Activated gamma-delta T cell treated with anti-CD3 and anti-CD28 coated beads, Interleukin-2, amount 50 U/mL, for 16 hours (primary cell): ENCODE results near the gene CLASP1.
"Not testable (repeated sequence)": the region's sequence is repeated elsewhere in the genome, so short reads cannot be mapped to it uniquely, and the experiment has no call there.

Experiments used
- DNase-seq: peaks from one replicate; pipeline ENCODE4 v3.0.0-alpha.2; 2020; ENCODE audit warnings: low read depth

CLASP1 gene

GRCh38 chr2:121617042-121617599 is 32.1 kb downstream of the CLASP1 start:
- no peak for DNase-seq

- no peak for DNase-seq
These were observed 35.5 kb downstream of the CLASP1 start for GRCh38 chr2:121613774-121614173.

- no peak for DNase-seq
These were observed 36.1 kb downstream of the CLASP1 start for GRCh38 chr2:121613152-121613551.

- no peak for DNase-seq
These were observed 37.2 kb downstream of the CLASP1 start for GRCh38 chr2:121611730-121612705.

GRCh38 chr2:121611048-121611649 is 38.1 kb downstream of the CLASP1 start:
- DNase-seq: not testable (repeated sequence)

GRCh38 chr2:121610487-121610874 is 38.8 kb downstream of the CLASP1 start:
- DNase-seq: not testable (repeated sequence)

- no peak for DNase-seq
These were observed 40.3 kb downstream of the CLASP1 start for GRCh38 chr2:121608967-121609366.

GRCh38 chr2:121608367-121608766 is 40.9 kb downstream of the CLASP1 start:
- DNase-seq: no peak

GRCh38 chr2:121605820-121606733 is 43.2 kb downstream of the CLASP1 start:
- DNase-seq: no peak

- DNase-seq: no peak
These were observed 46.1 kb downstream of the CLASP1 start for GRCh38 chr2:121603185-121603584.

GRCh38 chr2:121599963-121600651 is 49.2 kb downstream of the CLASP1 start:
- no peak for DNase-seq

GRCh38 chr2:121598087-121598486 is 51.2 kb downstream of the CLASP1 start:
- no peak for DNase-seq

GRCh38 chr2:121596221-121597080 is 52.8 kb downstream of the CLASP1 start:
- DNase-seq: no peak

- DNase-seq: no peak
These were observed 54.0 kb downstream of the CLASP1 start for GRCh38 chr2:121595012-121595891.

- DNase-seq: no peak
These were observed 58.1 kb downstream of the CLASP1 start for GRCh38 chr2:121591199-121591598.

GRCh38 chr2:121588357-121588756 is 60.9 kb downstream of the CLASP1 start:
- DNase-seq: no peak

GRCh38 chr2:121587131-121587530 is 62.1 kb downstream of the CLASP1 start:
- no peak for DNase-seq

- DNase-seq: no peak
These were observed 64.5 kb downstream of the CLASP1 start for GRCh38 chr2:121584741-121585140.

- DNase-seq: no peak
These were observed 65.7 kb downstream of the CLASP1 start for GRCh38 chr2:121583555-121583954.
